ENCODE data around the gene TPI1. TPM values are rescaled to one million over a fixed set of nuclear protein-coding genes. Genes with fewer than 3 reads are reported as not detected.

Gene TPI1
- total RNA-seq, 1 donor from 2014 or later, result 482 TPM

GRCh38 chr12:6909421-6910145, 42.3 kb downstream of the TPI1 start:
- H3K27me3 ChIP-seq, result no peaks in the 10 kb centered on the region
- no peaks in the 10 kb centered on the region for H3K9me3 ChIP-seq
- no peak for TF ChIP-seq CTCF (IDR thresholded peaks at IDR 0.05)
- H3K4me3 ChIP-seq, result no peak overlapping the region
- no peak for DNase-seq (ENCODE audit: low spot score in 2 of 2)
- peaks cover 0 to 4% of the 10 kb centered on the region in 2 donors for H3K36me3 ChIP-seq
- H3K4me1 ChIP-seq, result peaks cover 4 to 5% of the 10 kb centered on the region in 2 donors
- intact Hi-C loops (cut with DNase I), result no loop called here
- H3K27ac ChIP-seq, result no peak overlapping the region

- Histone ChIP-seq H3K9me3 (no peaks in the 10 kb centered on the region), H3K4me1 (peaks cover 4 to 11% of the 10 kb centered on the region in 2 donors), H3K27me3 (no peaks in the 10 kb centered on the region), H3K36me3 (peaks cover 1 to 10% of the 10 kb centered on the region in 2 donors), H3K4me3 (no peak overlapping the region), H3K27ac (peak overlapping the region in 1 of 2 donors; percentile 40)
- DNase-seq (ENCODE audit: low spot score in 2 of 2), result no peak
- TF ChIP-seq CTCF (IDR thresholded peaks at IDR 0.05), result no peak
- intact Hi-C loops (cut with DNase I), result no loop called here
These were observed 45.0 kb downstream of the TPI1 start for GRCh38 chr12:6912164-6912935.

- Histone ChIP-seq H3K9me3 (no peaks in the 10 kb centered on the region), H3K27me3 (no peaks in the 10 kb centered on the region), H3K36me3 (peaks cover 5 to 18% of the 10 kb centered on the region in 2 donors), H3K27ac (peak within 1 kb of the TSS; percentile 90 to 94), H3K4me1 (peaks cover 4 to 11% of the 10 kb centered on the region in 2 donors), H3K4me3 (peak within 1 kb of the TSS; percentile 81 to 89)
- peak; percentile 51 to 92 for DNase-seq (ENCODE audit: low spot score in 2 of 2)
- TF ChIP-seq CTCF (IDR thresholded peaks at IDR 0.05), result no peak
- intact Hi-C loops (cut with DNase I), result no loop called here
These were observed 47.1 kb downstream of the TPI1 start, which contains the start of gene ENO2 for GRCh38 chr12:6914246-6914946. ENO2 (plus strand) TSS chr12:6914580; CDS start chr12:6915833, 1,253 bp downstream.

- no peak for TF ChIP-seq CTCF (IDR thresholded peaks at IDR 0.05)
- intact Hi-C loops (cut with DNase I), result no loop called here
- peaks cover 4 to 11% of the 10 kb centered on the region in 2 donors for H3K4me1 ChIP-seq
- DNase-seq (ENCODE audit: low spot score in 2 of 2), result no peak
- H3K27ac ChIP-seq, result peak overlapping the region; percentile 90 to 94
- H3K4me3 ChIP-seq, result peak overlapping the region; percentile 81 to 89
- no peaks in the 10 kb centered on the region for H3K9me3 ChIP-seq
- H3K27me3 ChIP-seq, result no peaks in the 10 kb centered on the region
- peaks cover 5 to 18% of the 10 kb centered on the region in 2 donors for H3K36me3 ChIP-seq
These were observed 47.8 kb downstream of the TPI1 start for GRCh38 chr12:6914947-6915788.
